ENCODE measurements around the gene RMRP.

RMRP gene

DNA sequence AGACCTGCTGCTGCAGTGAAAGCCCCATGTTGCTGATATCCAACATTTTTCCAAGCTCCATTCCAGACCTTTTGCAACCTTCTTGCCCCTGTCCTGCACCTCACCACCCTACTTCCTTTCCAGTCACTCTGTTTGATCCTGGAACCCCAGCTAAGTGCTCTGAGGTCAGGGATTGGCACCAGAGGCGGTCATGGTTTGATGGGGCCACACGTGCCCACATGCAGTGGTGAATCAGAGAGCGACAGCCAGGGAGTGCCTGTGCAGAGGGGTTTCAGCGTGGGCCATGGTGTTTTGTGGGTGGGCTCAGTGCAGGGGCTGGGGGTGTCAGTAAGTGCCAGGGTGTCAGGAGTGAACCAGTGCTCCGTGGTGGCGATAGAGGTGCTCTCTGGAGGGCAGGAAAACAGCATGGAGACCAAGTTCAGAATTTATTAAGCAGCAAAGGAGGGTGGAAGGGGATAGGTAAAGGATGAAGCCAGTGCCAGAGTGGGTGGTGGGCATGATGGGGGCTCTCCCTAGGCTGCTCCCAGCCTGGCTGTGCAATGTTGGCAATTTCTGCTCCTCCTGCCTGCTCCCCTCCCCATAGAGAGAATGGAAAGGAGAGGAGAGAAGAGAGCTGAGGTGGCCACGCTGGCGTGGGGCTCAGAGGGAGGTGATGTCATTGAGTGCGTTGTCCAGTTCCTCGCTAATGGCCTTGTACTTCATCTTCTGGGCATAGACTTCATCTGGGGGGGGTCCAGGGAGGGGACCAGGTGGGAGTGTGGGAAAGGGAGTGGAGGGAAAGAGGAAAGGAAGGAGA is 24.9 kb upstream of the RMRP start:
- no peak overlapping the region for H3K4me3 ChIP-seq (ENCODE audit: low read depth, low read length)
- in situ Hi-C loops (cut with HindIII; ENCODE audit: low sequenced_read_pairs), result no loop called here
- TF ChIP-seq, protein P1, sequence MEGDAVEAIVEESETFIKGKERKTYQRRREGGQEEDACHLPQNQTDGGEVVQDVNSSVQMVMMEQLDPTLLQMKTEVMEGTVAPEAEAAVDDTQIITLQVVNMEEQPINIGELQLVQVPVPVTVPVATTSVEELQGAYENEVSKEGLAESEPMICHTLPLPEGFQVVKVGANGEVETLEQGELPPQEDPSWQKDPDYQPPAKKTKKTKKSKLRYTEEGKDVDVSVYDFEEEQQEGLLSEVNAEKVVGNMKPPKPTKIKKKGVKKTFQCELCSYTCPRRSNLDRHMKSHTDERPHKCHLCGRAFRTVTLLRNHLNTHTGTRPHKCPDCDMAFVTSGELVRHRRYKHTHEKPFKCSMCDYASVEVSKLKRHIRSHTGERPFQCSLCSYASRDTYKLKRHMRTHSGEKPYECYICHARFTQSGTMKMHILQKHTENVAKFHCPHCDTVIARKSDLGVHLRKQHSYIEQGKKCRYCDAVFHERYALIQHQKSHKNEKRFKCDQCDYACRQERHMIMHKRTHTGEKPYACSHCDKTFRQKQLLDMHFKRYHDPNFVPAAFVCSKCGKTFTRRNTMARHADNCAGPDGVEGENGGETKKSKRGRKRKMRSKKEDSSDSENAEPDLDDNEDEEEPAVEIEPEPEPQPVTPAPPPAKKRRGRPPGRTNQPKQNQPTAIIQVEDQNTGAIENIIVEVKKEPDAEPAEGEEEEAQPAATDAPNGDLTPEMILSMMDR (IDR thresholded peaks at IDR 0.05; ENCODE audit: low read depth, low read length), result no peak
- DNase-seq (ENCODE audit: low read depth, low spot score), result no peak

DNA sequence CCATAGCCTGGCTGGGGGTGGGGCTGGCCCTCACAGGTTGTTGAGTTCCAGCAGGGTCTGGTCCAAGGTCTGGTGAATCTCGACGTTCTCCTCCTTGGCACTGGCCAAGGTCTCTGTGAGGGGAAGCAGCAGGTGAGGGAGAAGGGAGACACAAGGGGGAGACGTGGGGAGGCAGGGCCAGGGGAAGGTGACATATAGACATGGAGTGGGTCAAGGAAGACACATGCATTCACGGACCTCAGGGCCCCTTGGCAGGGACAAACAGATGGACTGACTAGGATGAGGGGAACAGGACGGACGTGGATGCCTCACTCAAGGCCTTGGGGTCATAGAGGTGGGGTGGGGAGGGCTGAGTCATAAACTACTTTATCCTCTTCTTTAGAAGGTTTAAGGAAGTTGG is 24.2 kb upstream of the RMRP start:
- no peak overlapping the region for H3K4me3 ChIP-seq (ENCODE audit: low read depth, low read length)
- TF ChIP-seq, protein P1 (IDR thresholded peaks at IDR 0.05; ENCODE audit: low read depth, low read length), result no peak
- no peak for DNase-seq (ENCODE audit: low read depth, low spot score)
- in situ Hi-C loops (cut with HindIII; ENCODE audit: low sequenced_read_pairs), result no loop called here

DNA sequence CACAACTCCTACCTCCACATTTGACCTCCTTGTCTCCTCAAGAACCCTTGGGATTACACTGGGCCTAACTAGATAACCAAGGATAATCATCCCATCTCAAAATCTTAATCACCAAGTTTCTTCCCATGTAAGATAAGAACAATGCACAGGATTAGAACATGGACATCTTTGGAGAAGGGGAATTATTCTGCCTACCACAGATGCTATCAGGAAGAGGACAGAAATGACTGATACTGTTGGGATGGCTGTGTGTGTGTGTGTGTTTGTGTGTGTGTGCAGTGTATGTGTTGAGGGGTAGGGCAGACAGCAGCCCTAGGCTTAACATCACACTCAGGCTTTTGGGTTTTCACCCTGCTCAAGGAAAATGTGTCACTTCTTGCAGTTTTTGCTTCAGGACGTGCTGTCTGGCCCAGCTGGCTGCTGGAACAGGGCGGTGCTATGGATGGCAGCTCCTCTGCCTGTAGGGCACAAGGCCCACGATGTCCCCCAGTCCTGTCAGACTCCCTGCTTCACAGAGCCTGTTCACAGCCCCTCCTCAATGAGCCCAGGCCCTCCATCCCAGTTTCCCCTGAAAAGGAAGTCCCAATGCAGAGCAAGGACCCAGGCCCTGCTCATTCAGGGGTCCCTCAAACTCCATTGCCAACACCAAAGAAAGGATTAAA is 23.7 kb upstream of the RMRP start:
- no peak for DNase-seq (ENCODE audit: low read depth, low spot score)
- in situ Hi-C loops (cut with HindIII; ENCODE audit: low sequenced_read_pairs), result no loop called here
- TF ChIP-seq, protein P1 (IDR thresholded peaks at IDR 0.05; ENCODE audit: low read depth, low read length), result no peak
- H3K4me3 ChIP-seq (ENCODE audit: low read depth, low read length), result no peak overlapping the region

DNA sequence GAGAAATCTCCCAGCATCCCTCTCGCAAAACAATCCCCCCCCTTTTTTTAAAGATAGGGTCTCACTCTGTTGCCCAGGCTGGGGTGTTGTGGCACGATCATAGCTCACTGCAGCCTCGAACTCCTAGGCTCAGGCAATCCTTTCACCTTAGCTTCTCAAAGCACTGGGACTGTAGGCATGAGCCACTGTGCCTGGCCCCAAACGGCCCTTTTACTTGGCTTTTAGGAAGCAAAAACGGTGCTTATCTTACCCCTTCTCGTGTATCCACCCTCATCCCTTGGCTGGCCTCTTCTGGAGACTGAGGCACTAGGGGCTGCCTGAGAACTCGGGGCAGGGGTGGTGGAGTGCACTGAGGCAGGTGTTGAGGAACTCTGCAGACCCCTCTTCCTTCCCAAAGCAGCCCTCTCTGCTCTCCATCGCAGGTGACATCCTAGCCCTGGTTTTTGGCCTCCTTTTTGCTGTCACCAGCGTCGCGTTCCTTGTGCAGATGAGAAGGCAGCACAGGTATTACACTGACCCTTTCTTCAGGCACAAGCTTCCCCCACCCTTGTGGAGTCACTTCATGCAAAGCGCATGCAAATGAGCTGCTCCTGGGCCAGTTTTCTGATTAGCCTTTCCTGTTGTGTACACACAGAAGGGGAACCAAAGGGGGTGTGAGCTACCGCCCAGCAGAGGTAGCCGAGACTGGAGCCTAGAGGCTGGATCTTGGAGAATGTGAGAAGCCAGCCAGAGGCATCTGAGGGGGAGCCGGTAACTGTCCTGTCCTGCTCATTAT is 22.7 kb upstream of the RMRP start:
- no peak overlapping the region for H3K4me3 ChIP-seq (ENCODE audit: low read depth, low read length)
- in situ Hi-C loops (cut with HindIII; ENCODE audit: low sequenced_read_pairs), result no loop called here
- DNase-seq (ENCODE audit: low read depth, low spot score), result peak; percentile 39
- TF ChIP-seq, protein P1 (IDR thresholded peaks at IDR 0.05; ENCODE audit: low read depth, low read length), result no peak

DNA sequence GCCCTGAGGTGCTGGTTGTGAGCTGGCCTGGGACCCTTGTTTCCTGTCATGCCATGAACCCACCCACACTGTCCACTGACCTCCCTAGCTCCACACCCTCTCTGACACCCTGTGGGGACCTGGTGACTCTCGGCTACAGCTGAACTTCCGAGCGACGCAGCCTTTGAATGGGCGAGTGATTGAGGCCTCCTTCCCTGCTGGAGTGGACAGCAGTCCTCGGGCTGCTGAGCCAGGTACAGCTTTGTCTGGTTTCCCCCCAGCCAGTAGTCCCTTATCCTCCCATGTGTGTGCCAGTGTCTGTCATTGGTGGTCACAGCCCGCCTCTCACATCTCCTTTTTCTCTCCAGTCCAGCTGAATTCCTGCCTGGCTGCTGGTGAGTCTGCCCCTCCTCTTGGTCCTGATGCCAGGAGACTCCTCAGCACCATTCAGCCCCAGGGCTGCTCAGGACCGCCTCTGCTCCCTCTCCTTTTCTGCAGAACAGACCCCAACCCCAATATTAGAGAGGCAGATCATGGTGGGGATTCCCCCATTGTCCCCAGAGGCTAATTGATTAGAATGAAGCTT is 22.0 kb upstream of the RMRP start:
- in situ Hi-C loops (cut with HindIII; ENCODE audit: low sequenced_read_pairs), result no loop called here
- TF ChIP-seq, protein P1 (IDR thresholded peaks at IDR 0.05; ENCODE audit: low read depth, low read length), result no peak
- H3K4me3 ChIP-seq (ENCODE audit: low read depth, low read length), result no peak overlapping the region
- no peak for DNase-seq (ENCODE audit: low read depth, low spot score)

DNA sequence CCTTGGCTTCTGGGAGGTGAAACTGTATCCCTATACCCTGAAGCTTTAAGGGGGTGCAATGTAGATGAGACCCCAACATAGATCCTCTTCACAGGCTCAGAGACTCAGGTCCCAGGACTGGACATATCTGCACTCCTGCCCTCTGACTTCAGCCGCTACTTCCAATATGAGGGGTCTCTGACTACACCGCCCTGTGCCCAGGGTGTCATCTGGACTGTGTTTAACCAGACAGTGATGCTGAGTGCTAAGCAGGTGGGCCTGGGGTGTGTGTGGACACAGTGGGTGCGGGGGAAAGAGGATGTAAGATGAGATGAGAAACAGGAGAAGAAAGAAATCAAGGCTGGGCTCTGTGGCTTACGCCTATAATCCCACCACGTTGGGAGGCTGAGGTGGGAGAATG is 21.3 kb upstream of the RMRP start:
- TF ChIP-seq, protein P1 (IDR thresholded peaks at IDR 0.05; ENCODE audit: low read depth, low read length), result no peak
- in situ Hi-C loops (cut with HindIII; ENCODE audit: low sequenced_read_pairs), result no loop called here
- H3K4me3 ChIP-seq (ENCODE audit: low read depth, low read length), result no peak overlapping the region
- DNase-seq (ENCODE audit: low read depth, low spot score), result no peak
